NCI-H146 treated with DMSO at 0.1 percent for 48 hours (cell line): ENCODE measurements around the gene TAS2R19.

Experiments
- DNase-seq: peaks from one replicate; lab custom pipeline; 2025; ENCODE audit not compliant: unreplicated experiment; lab: John Stamatoyannopoulos, UW

Gene TAS2R19

DNA sequence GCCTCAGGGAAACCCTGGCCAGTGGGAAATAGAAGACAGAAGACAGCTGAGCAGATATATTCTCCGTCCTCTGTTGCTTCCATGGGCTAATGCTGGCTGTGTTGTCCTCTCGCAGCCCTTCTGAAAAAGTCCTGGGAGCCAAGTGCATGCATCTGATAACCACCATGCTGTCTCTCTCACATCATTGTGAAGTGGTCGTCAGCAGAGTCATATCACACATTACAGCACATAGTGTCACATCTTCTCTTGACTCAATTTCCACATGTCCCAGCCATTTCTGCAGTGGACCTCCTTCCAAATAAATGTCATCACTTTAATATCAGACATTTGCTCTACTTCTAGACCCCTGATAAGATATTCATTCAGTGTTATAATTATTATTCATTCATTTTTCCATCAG, 28.1 kb downstream of the TAS2R19 start:
- no peak for DNase-seq

DNA sequence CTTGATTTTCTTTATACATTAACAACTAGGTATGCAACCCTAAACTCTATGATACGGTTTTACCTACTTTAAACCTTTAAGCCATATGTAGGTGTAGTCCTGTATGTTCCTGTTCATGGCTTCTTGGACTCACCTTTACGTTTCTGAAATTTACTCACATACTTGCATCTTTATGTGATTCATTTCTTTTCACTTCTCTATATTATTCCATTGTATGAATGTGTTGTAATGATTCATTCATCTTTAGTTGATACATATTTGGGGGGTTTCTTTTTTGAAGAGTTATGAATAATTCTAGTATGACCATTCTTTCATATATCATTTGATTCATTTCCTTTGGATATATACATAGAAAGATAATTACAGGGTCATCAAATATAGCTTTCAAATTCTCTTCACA, 33.3 kb downstream of the TAS2R19 start:
- no peak for DNase-seq

DNA sequence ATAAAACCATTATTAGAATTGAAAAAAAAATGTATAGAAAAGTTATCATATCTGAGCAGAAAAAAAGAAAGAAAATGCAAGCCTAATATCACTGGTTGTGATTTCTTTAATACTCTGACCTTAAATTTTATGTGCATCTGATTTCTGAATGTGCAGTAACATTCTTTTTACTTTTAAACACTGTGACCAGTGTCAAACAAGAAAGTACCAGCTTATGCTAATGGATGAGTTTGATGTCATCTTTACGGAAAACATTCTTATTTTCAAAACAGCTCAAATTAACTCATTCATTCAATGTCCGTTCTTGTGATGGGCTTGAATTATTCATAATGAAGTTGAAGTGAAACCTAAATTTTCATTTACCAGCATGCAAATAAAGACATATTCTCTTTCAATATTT, 35.6 kb downstream of the TAS2R19 start, which contains the start of gene TAS2R50:
TSS of gene TAS2R50 (minus strand) at position 101 of the 400 bp plus-strand sequence. CDS start at position 49, 52 bp downstream.
- DNase-seq, result no peak

DNA sequence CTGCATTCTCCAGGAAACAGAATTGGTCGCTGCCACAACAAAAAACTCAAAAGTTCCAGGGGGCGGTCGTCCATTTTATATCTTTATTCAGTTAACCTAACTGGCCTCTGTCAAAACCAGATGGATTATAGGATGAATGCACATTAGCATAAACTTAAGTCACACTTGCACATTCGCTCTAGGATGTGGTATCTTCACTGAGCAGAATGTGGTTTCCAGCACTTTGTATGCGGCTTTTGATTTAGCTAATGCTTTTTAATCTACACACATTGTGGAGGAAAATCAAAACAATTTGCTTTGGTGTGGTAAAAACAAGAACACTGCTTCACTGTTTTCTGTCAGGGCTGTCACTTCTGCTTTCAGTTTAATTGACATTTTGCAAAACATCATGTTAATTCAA, 40.2 kb downstream of the TAS2R19 start:
- DNase-seq, result no peak

DNA sequence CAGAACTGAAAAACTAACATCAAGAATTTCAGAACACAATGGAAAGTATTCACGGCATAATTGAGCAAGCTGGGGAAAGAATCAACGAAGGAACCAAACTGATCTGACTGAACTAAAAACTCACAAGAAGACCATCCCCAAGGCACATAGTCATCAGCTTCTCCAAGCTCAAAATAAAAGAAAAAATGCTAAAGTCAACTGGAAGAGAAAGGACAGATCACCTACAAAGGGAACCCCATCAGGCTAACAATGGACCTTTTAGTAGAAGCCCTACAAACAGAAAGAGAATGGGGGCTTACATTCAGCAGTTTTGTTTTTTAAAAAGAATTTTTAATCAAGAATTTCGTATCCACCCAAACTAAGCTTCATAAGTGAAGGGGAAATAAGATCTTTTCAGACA, 47.5 kb downstream of the TAS2R19 start:
- DNase-seq, result no peak
